22Rv1 (cell line): Measurements from ENCODE around the gene SCN1B.

Experiments
- CTCF ChIP-seq: fragments of 450-650 bp; IDR thresholded peaks from 2 replicates; pipeline ENCODE4 v1.5.1; 2017; ENCODE audit warnings: mild to moderate bottlenecking
- ZFX ChIP-seq: fragments of 450-650 bp; IDR thresholded peaks from 2 replicates; pipeline ENCODE4 v1.6.1; 2017; ENCODE audit warnings: antibody characterized with exemption, borderline replicate concordance

DNA sequence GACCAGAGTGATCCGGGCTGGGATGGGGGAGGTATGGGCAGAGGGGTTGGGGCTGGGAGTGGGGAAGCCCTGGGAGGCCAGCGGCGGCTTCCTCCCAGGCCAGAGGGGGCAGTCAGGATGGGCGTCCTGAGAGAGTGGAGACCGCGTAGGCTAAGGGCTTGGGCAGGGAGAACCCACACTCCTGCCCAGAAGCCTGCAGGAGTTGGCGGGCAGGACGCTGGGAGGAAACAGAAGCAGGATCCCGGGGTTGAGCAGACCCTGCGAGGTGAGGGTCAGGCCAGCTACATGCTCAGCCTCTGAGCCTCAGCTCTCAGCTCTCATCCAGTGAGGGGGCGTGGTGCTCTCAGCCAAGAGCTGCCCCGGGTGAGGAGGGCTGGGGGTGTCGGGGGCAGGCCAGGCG is 7.8 kb upstream of the SCN1B start:
- no peak for TF ChIP-seq CTCF
- TF ChIP-seq ZFX, result no peak
